HG02623 (cell line): Measurements from ENCODE around the gene TEDC2.
A peak's percentile ranks its signal among the peaks of the same experiment; 100 is the strongest.
"Not testable (repeated sequence)": the region's sequence is repeated elsewhere in the genome, so short reads cannot be mapped to it uniquely, and the experiment has no call there.

Source experiments
- ATAC-seq: cut with Tn5 transposase; IDR thresholded peaks from one replicate; pipeline ENCODE4 v1.9.1; 2021; ENCODE audit warnings: moderate library complexity; ENCODE audit not compliant: unreplicated experiment

TEDC2 gene, protein sequence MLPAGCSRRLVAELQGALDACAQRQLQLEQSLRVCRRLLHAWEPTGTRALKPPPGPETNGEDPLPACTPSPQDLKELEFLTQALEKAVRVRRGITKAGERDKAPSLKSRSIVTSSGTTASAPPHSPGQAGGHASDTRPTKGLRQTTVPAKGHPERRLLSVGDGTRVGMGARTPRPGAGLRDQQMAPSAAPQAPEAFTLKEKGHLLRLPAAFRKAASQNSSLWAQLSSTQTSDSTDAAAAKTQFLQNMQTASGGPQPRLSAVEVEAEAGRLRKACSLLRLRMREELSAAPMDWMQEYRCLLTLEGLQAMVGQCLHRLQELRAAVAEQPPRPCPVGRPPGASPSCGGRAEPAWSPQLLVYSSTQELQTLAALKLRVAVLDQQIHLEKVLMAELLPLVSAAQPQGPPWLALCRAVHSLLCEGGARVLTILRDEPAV

GRCh38 chr16:2459647-2460390 lies at the start of gene TEDC2:
Gene TEDC2 (plus strand): TSS chr16:2460109. CDS start chr16:2460145, 36 bp downstream.
- ATAC-seq, result peak; percentile 86

- ATAC-seq, result no peak
Observed at GRCh38 chr16:2415085-2415484, 44.8 kb upstream of the TEDC2 start.

- no peak for ATAC-seq
Observed at GRCh38 chr16:2420035-2420434, 39.9 kb upstream of the TEDC2 start.

GRCh38 chr16:2422123-2422867 lies 37.6 kb upstream of the TEDC2 start:
- no peak for ATAC-seq

GRCh38 chr16:2424061-2425007 lies 35.6 kb upstream of the TEDC2 start:
- ATAC-seq, result no peak

- ATAC-seq, result no peak
Observed at GRCh38 chr16:2425008-2425518, 34.8 kb upstream of the TEDC2 start.

- no peak for ATAC-seq
Observed at GRCh38 chr16:2425825-2426430, 34.0 kb upstream of the TEDC2 start.

DNA sequence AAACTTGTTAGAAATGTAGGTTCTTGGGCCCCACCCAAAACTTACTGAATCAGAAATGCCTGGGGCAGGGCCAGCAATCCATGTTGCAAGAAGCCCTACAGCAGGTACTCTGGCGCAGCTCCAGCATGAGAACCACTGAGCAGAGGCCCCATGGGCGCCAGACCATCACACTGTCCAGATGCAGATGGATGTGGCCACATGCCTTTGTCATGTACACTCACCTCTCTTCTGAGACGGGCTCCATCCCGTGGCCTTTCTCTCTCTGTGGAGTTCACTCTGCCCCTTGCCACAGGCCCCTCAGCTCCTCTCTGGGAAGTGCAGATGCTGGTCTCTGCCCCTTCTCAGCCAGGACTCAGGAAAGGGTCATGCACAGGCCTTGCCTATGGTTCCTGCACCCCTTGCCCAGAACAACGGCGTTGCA lies 33.0 kb upstream of the TEDC2 start:
- ATAC-seq, result no peak

- no peak for ATAC-seq
Observed at GRCh38 chr16:2427526-2427925, 32.4 kb upstream of the TEDC2 start.

GRCh38 chr16:2428051-2428783 lies 31.7 kb upstream of the TEDC2 start:
- no peak for ATAC-seq

GRCh38 chr16:2428784-2429033 lies 31.2 kb upstream of the TEDC2 start:
- no peak for ATAC-seq

GRCh38 chr16:2429034-2429770 lies 30.7 kb upstream of the TEDC2 start, which contains the start of gene CCNF:
Gene CCNF (plus strand): TSS chr16:2429447. CDS start chr16:2429482, 35 bp downstream.
- peak; percentile 78 for ATAC-seq

DNA sequence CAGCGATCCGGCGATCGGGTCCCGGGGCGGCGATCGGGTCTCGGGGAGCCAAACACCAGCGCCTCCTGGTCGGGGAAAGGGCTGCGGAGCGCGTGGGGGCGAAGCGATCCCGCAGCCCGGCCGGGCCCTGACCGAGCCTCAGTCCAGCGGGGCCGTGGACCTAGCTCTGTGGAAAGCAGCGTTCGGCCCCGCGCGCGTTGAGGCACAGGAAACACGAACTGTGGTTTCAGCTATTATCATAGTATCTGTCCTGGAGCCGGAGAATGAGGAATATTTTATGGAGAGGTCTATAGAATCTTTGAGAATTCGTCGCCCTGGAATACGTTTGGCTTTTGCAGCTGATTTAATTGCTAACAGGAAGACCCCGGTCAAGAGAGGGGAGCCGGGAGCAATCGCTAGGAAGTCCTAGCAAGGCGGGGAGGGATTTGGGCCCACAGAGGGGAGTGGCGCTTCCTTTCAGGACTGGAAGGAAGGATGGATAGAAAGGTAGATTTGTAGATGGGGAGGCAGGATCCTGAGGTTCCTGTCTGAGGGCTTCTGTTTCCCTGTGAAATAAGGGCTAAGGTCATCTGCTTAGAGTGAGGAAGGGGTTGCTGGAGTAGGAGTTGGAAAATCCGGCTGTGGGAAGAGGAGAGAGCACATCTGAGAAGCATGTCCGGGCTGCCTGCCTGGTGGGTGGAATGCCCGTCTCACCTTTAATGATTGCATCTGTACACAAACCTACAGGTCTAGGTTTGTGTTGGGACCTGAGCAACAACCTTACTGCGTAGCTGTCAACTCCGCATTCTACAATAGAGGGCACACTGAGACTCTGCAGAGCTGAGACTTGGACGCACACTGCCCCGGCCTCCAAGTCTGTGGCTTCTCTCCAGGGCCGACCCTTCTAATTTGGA lies 29.9 kb upstream of the TEDC2 start:
- peak; percentile 6 for ATAC-seq

DNA sequence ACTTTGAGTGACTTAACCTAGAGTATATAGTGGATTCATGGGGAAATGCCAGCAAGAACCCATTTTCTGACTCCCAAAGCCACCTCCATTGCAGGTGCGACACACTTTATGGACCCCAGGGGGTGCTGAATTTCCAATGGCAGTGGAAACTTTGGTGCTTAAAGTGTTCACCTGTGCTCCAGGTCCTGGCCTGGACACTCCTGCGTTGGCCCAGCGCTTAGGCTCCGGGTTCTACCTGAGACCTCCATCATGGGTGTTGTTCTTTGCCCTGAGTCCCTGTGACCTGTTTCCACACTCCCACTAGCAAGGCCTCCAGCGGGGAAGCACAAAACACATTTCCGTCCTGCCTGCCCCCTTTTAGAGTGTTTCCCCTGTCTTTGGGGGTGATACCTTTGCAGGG lies 27.6 kb upstream of the TEDC2 start:
- ATAC-seq, result no peak

DNA sequence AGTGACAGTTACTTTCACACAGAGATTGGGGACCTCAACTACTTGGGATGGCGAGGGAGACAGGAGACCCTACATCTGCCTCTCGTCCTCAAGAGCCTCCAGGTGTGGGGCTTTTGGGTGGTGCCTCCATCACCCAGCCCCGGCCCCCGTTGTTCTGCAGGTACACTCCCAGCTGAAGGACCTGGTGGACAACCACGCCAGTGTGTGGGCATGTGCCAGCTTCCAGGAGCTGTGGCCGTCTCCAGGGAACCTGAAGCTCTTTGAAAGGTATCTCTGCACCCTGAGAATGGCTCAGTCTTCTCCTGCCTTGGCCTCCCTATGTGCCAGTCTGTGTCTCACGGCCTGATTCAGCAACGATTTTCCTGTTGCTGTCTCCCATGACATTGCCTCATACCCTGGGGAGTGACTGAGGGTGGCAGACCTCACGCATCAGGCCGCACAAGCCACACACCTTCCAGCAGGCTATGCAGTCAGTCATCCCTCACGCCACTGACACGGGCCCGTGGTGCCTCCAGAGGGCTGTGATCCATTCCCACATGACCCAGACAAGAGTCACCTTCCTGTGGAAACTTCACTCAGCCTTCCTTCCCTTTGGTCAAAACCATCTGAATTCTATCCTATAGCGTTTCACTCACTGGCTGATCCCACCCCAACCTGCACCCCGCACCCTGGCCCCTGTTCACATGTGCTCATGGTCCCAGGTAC lies 27.0 kb upstream of the TEDC2 start:
- ATAC-seq, result no peak

GRCh38 chr16:2435236-2435635 lies 24.7 kb upstream of the TEDC2 start:
- not testable (repeated sequence) for ATAC-seq

DNA sequence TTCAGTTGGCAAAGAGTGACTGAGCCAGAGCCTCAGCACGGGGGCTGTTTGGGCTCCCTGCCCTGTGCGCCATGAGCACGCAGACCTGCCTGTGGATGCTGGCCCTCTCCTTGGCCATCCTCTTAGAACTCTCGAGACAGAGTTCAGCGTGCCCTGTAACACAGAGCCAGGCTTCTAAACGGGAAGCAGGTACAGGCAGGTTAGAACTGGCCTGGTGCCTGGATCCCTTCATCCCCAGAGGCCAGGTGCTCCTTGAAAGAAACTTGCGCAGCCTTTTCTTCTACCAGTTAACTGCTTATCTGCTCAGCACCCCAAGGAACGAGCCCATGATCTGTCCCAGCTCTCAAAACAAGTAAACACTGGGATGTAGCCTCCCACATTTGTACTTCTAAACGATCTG lies 23.8 kb upstream of the TEDC2 start:
- ATAC-seq, result no peak
